Brain microvascular endothelial cell (primary cell): ENCODE data around the gene ERG.
A peak's percentile ranks its signal among the peaks of the same experiment; 100 is the strongest.

Source experiments
- DNase-seq: peaks from one replicate; pipeline ENCODE4 v3.0.0-alpha.2; 2020
- H3K27ac ChIP-seq: fragments of 250-450 bp; sonication (Bioruptor Pico); 2 replicates; pipeline ENCODE4 v1.5.1; 2020; ENCODE audit warnings: mild to moderate bottlenecking, moderate library complexity
- H3K27me3 ChIP-seq: fragments of 250-450 bp; sonication (Bioruptor Pico); replicated peaks from 2 replicates; pipeline ENCODE4 v1.5.1; 2020; ENCODE audit warnings: mild to moderate bottlenecking
- H3K36me3 ChIP-seq: fragments of 250-450 bp; sonication (Bioruptor Pico); replicated peaks from 2 replicates; pipeline ENCODE4 v1.5.1; 2020; ENCODE audit warnings: mild to moderate bottlenecking
- H3K4me3 ChIP-seq: 2 replicates; pipeline ENCODE4 v1.5.1; 2011; ENCODE audit warnings: low read depth, mild to moderate bottlenecking, control low read depth, low read length, moderate library complexity
- CTCF ChIP-seq: IDR thresholded peaks from 2 replicates; pipeline ENCODE4 v1.5.1; 2011; ENCODE audit warnings: low read depth, mild to moderate bottlenecking, moderate library complexity, low read length, control low read depth, inconsistent platforms; ENCODE audit errors: missing control alignments
- in situ Hi-C: cut with HindIII; loops from 2 replicates; pipeline ENCODE4 v1.10.0; 2017; ENCODE audit warnings: low sequenced_read_pairs, low pct_ligation_motif_present

Gene ERG

GRCh38 chr21:38498057-38498833, at the start of gene ERG:
Gene ERG (minus strand): TSS chr21:38498477. CDS start chr21:38498380, 97 bp downstream.
- H3K27me3 ChIP-seq = no peaks in the 10 kb centered on the region
- no peak within 1 kb of the TSS for H3K27ac ChIP-seq
- H3K4me3 ChIP-seq = no peak within 1 kb of the TSS
- no peak for TF ChIP-seq CTCF
- no peaks in the 10 kb centered on the region for H3K36me3 ChIP-seq
- in situ Hi-C loops = no loop called here
- no peak for DNase-seq

- H3K36me3 ChIP-seq = no peaks in the 10 kb centered on the region
- no peak overlapping the region for H3K4me3 ChIP-seq
- in situ Hi-C loops = no loop called here
- no peak for TF ChIP-seq CTCF
- H3K27me3 ChIP-seq = no peaks in the 10 kb centered on the region
- H3K27ac ChIP-seq = no peak overlapping the region
- peak; percentile 56 for DNase-seq
Observed at GRCh38 chr21:38544661-38545060, 46.4 kb upstream of the ERG start.

GRCh38 chr21:38542263-38542662, 44.0 kb upstream of the ERG start:
- Histone ChIP-seq H3K27ac (no peak overlapping the region), H3K36me3 (no peaks in the 10 kb centered on the region), H3K27me3 (no peaks in the 10 kb centered on the region), H3K4me3 (no peak overlapping the region)
- TF ChIP-seq CTCF = no peak
- DNase-seq = no peak
- in situ Hi-C loops = no loop called here

- no peaks in the 10 kb centered on the region for H3K36me3 ChIP-seq
- H3K27ac ChIP-seq = no peak overlapping the region
- H3K4me3 ChIP-seq = no peak overlapping the region
- no peak for DNase-seq
- no peak for TF ChIP-seq CTCF
- no peaks in the 10 kb centered on the region for H3K27me3 ChIP-seq
- in situ Hi-C loops = no loop called here
Observed at GRCh38 chr21:38538353-38538752, 40.1 kb upstream of the ERG start.

GRCh38 chr21:38534591-38534990, 36.3 kb upstream of the ERG start:
- no peak for DNase-seq
- Histone ChIP-seq H3K27ac (no peak overlapping the region), H3K36me3 (no peaks in the 10 kb centered on the region), H3K4me3 (no peak overlapping the region), H3K27me3 (no peaks in the 10 kb centered on the region)
- no peak for TF ChIP-seq CTCF
- in situ Hi-C loops = no loop called here

GRCh38 chr21:38533887-38534286, 35.6 kb upstream of the ERG start:
- Histone ChIP-seq H3K36me3 (no peaks in the 10 kb centered on the region), H3K27ac (no peak overlapping the region), H3K27me3 (no peaks in the 10 kb centered on the region), H3K4me3 (no peak overlapping the region)
- no peak for DNase-seq
- no peak for TF ChIP-seq CTCF
- in situ Hi-C loops = no loop called here
